SU-DHL-6 (cell line): ENCODE data around the gene NAP1L1.

ENCODE experiments used
- H2AFZ ChIP-seq: fragments of 200-600 bp; sonication (generic); 2 replicates; pipeline ENCODE4 v1.6.1; 2014; ENCODE audit warnings: low read depth, mild to moderate bottlenecking, moderate library complexity, mixed read lengths, antibody characterized with exemption, low read length; ENCODE audit not compliant: severe bottlenecking
- H3F3A ChIP-seq: fragments of 200-600 bp; shearing (Covaris generic); 2 replicates; pipeline ENCODE4 v1.6.0; 2016; ENCODE audit warnings: antibody characterized with exemption, mild to moderate bottlenecking; ENCODE audit not compliant: insufficient read depth
- H3K27ac ChIP-seq: fragments of 200-600 bp; sonication (generic); 2 replicates; pipeline ENCODE4 v1.5.1; 2016; ENCODE audit warnings: low read depth, mild to moderate bottlenecking, low read length, moderate library complexity, mixed read lengths
- H3K27me3 ChIP-seq: fragments of 200-600 bp; sonication (generic), shearing (Covaris generic); 2 replicates; pipeline ENCODE4 v1.6.0; 2014; ENCODE audit warnings: mild to moderate bottlenecking, low read length
- H3K36me3 ChIP-seq: fragments of 200-600 bp; sonication (generic); 2 replicates; pipeline ENCODE4 v1.6.1; 2014; ENCODE audit warnings: mild to moderate bottlenecking, low read length, mixed read lengths
- H3K4me2 ChIP-seq: fragments of 300-600, 200-600 bp; shearing (Covaris generic), sonication (generic); 2 replicates; pipeline ENCODE4 v1.6.0; 2014; ENCODE audit warnings: low read length, low read depth, mild to moderate bottlenecking; ENCODE audit not compliant: poor library complexity, severe bottlenecking
- H3K4me3 ChIP-seq: fragments of 200-600 bp; sonication (generic); 2 replicates; pipeline ENCODE4 v1.5.1; 2014; ENCODE audit warnings: antibody characterized with exemption, low read length, mild to moderate bottlenecking, mixed read lengths; ENCODE audit not compliant: insufficient read depth, poor library complexity, severe bottlenecking
- H3K79me2 ChIP-seq: fragments of 200-600 bp; sonication (generic); 2 replicates; pipeline ENCODE4 v1.6.1; 2014; ENCODE audit warnings: mild to moderate bottlenecking, low read length, moderate library complexity; ENCODE audit not compliant: insufficient read depth
- H3K9ac ChIP-seq: fragments of 200-600 bp; sonication (generic); 2 replicates; pipeline ENCODE4 v1.7.0; 2014; ENCODE audit warnings: mild to moderate bottlenecking, low read length
- H3K9me2 ChIP-seq: fragments of 200-600 bp; sonication (generic); replicated peaks from 2 replicates; pipeline ENCODE4 v1.6.1; 2014; ENCODE audit warnings: low read length; ENCODE audit not compliant: insufficient read depth
- H3K9me3 ChIP-seq: fragments of 200-600 bp; sonication (generic); 2 replicates; pipeline ENCODE4 v1.6.1; 2014; ENCODE audit warnings: low read length, mixed read lengths; ENCODE audit not compliant: insufficient read depth
- H4K20me1 ChIP-seq: fragments of 200-600 bp; sonication (generic); 2 replicates; pipeline ENCODE4 v1.6.1; 2014; ENCODE audit warnings: low read depth, mild to moderate bottlenecking, antibody characterized with exemption, low read length, moderate library complexity, mixed read lengths
- CTCF ChIP-seq: fragments of 200-600 bp; sonication (generic); IDR thresholded peaks from one replicate; pipeline ENCODE4 v1.5.1; 2017; ENCODE audit warnings: antibody characterized with exemption, mild to moderate bottlenecking, low read length, moderate library complexity; ENCODE audit not compliant: insufficient read depth, poor library complexity, severe bottlenecking
- EZH2phosphoT487 ChIP-seq: fragments of 200-600 bp; sonication (generic), shearing (Covaris generic); conservative IDR thresholded peaks from 2 replicates; pipeline ENCODE4 v1.6.1; 2018; ENCODE audit warnings: mild to moderate bottlenecking, antibody characterized with exemption, low read length, moderate library complexity, mixed read lengths

NAP1L1 gene

GRCh38 chr12:76064904-76065303 lies 19.6 kb downstream of the NAP1L1 start:
- peaks cover 98% of the 10 kb centered on the region for H3K79me2 ChIP-seq
- H4K20me1 ChIP-seq, result peaks cover 42% of the 10 kb centered on the region
- no peaks in the 10 kb centered on the region for H3K9me2 ChIP-seq
- H3K4me2 ChIP-seq, result no peak overlapping the region
- TF ChIP-seq CTCF, result no peak
- no peak overlapping the region for H3K9ac ChIP-seq
- peaks cover 75% of the 10 kb centered on the region for H3K36me3 ChIP-seq
- H3K4me3 ChIP-seq, result no peak overlapping the region
- peaks cover 8% of the 10 kb centered on the region; the same call in 1 of the 2 replicates for H3F3A ChIP-seq
- H3K27ac ChIP-seq, result no peak overlapping the region
- H3K27me3 ChIP-seq, result no peaks in the 10 kb centered on the region
- peaks cover 6% of the 10 kb centered on the region; the same call in 1 of the 2 replicates for H3K9me3 ChIP-seq
- H2AFZ ChIP-seq, result no peak overlapping the region

GRCh38 chr12:76060111-76060510 lies 24.4 kb downstream of the NAP1L1 start:
- Histone ChIP-seq H3K9ac (no peak overlapping the region), H3F3A (peaks cover 9% of the 10 kb centered on the region; the same call in 1 of the 2 replicates), H3K36me3 (peaks cover 63% of the 10 kb centered on the region), H3K27me3 (no peaks in the 10 kb centered on the region), H3K27ac (no peak overlapping the region), H3K9me2 (no peaks in the 10 kb centered on the region), H3K4me3 (no peak overlapping the region), H3K9me3 (peaks cover 1% of the 10 kb centered on the region; the same call in 1 of the 2 replicates), H4K20me1 (peaks cover 30% of the 10 kb centered on the region), H3K79me2 (peaks cover 58% of the 10 kb centered on the region), H3K4me2 (no peak overlapping the region), H2AFZ (no peak overlapping the region)
- TF ChIP-seq EZH2phosphoT487 (no peak), CTCF (no peak)

- Histone ChIP-seq H3K27ac (no peak overlapping the region), H4K20me1 (peaks cover 22% of the 10 kb centered on the region), H2AFZ (no peak overlapping the region), H3K36me3 (peaks cover 72% of the 10 kb centered on the region), H3K27me3 (no peaks in the 10 kb centered on the region), H3K4me3 (no peak overlapping the region), H3K79me2 (peaks cover 30% of the 10 kb centered on the region), H3K9me2 (no peaks in the 10 kb centered on the region), H3K9me3 (no peaks in the 10 kb centered on the region), H3K9ac (no peak overlapping the region), H3K4me2 (no peak overlapping the region), H3F3A (peaks cover 24% of the 10 kb centered on the region; the same call in 1 of the 2 replicates)
- TF ChIP-seq CTCF (no peak), EZH2phosphoT487 (no peak)
Observed at GRCh38 chr12:76057326-76057725, 27.2 kb downstream of the NAP1L1 start.
